Testis (tissue), 2 donors: ENCODE measurements around the gene CPLX4.

Experiments
- CTCF ChIP-seq, 3 experiments: fragments of 450-650 bp in 2 of 3; fragments of 200-600 bp in 1 of 3; sonication (generic) in 1 of 3; IDR thresholded peaks; one replicate each; pipeline ENCODE4 v1.5.1; 2016 to 2019; ENCODE audit warnings: antibody characterized with exemption in 3 of 3, mild to moderate bottlenecking in 2 of 3, moderate library complexity in 1 of 3
- POLR2A ChIP-seq: fragments of 450-650 bp; IDR thresholded peaks from one replicate; pipeline ENCODE4 v1.6.1; 2017; ENCODE audit warnings: antibody characterized with exemption, mild to moderate bottlenecking, moderate library complexity

GRCh38 chr18:59301929-59302328, 16.5 kb downstream of the CPLX4 start:
- no peak for TF ChIP-seq CTCF (IDR thresholded peaks at IDR 0.05)
- no peak for TF ChIP-seq POLR2A
